HepG2 (cell line): ENCODE data around the gene NOS1. TPM values are rescaled to one million over a fixed set of nuclear protein-coding genes. Genes with fewer than 3 reads are reported as not detected.
"Not testable (repeated sequence)": the region's sequence is repeated elsewhere in the genome, so short reads cannot be mapped to it uniquely, and the experiment has no call there.

Experiments
- ATAC-seq: fragments of 200-7000 bp; cut with Tn5 transposase; 3 replicates; pipeline ENCODE4 v1.9.1; 2020; ENCODE audit warnings: mild to moderate bottlenecking, moderate library complexity
- BruUV-seq: library from RNA; stranded (reverse); fragments of 400-500 nt; replicated peaks from 2 replicates; lab custom pipeline; 2021; lab: Mats Ljungman, UMichigan
- CTCF ChIA-PET: fragments of 300-600 bp; formaldehyde crosslinking; extraction: SDS; loops from one replicate; lab custom pipeline; 2021; ENCODE audit warnings: low total read pairs, inconsistent platforms, low intra/inter-chr PET ratio; lab: Yijun Ruan, JAX
- POLR2A ChIA-PET: fragments of 350-600 bp; sonication (Branson Sonifier 250); formaldehyde crosslinking; loops from one replicate; lab custom pipeline; 2020; ENCODE audit warnings: antibody characterized with exemption, inconsistent platforms; lab: Yijun Ruan, JAX
- DNase-seq: peaks from one replicate; pipeline ENCODE4 v3.0.0-alpha.2; 2015; ENCODE audit warnings: low spot score
- FAIRE-seq: peaks from 3 replicates; lab custom pipeline; 2011; peaks lifted over from hg19 to GRCh38; lab: Jason Lieb, UNC
- H2AFZ ChIP-seq: one replicate; pipeline ENCODE4 v1.6.1; 2011; ENCODE audit warnings: low read length, inconsistent platforms
- H3K27ac ChIP-seq: fragments of 300-600 bp; 3 replicates; pipeline ENCODE4 v1.8.0; 2011; ENCODE audit warnings: mixed run types, mild to moderate bottlenecking, mixed read lengths, low read length, inconsistent platforms; ENCODE audit not compliant: insufficient read depth; ENCODE audit errors: extremely low read length
- H3K27me3 ChIP-seq, 2 experiments: fragments of 200-600 bp in 1 of 2; 2 replicates in 1 of 2; 3 replicates in 1 of 2; pipeline versions ENCODE4 v1.6.0 to v1.8.0; 2011; ENCODE audit warnings: low read length in 2 of 2, mild to moderate bottlenecking in 2 of 2, moderate library complexity in 2 of 2, inconsistent platforms in 1 of 2; ENCODE audit not compliant: insufficient read depth in 2 of 2, control insufficient read depth in 1 of 2
- H3K36me3 ChIP-seq, 2 experiments: fragments of 200-600 bp in 1 of 2; replicated peaks in 1 of 2; 2 replicates in 1 of 2; 3 replicates in 1 of 2; pipeline versions ENCODE4 v1.5.1 to v1.8.0; 2011; ENCODE audit warnings: low read length in 2 of 2, inconsistent platforms in 1 of 2; ENCODE audit not compliant: insufficient read depth in 2 of 2, control insufficient read depth in 1 of 2
- H3K4me1 ChIP-seq: 2 replicates; pipeline ENCODE4 v1.5.1; 2012; ENCODE audit warnings: low read length, inconsistent platforms; ENCODE audit not compliant: insufficient read depth
- H3K4me2 ChIP-seq: 2 replicates; pipeline ENCODE4 v1.6.0; 2011; ENCODE audit warnings: low read depth, low read length, inconsistent platforms
- H3K4me3 ChIP-seq, 3 experiments: fragments of 200-600 bp in 1 of 3; sonication (generic), shearing (Covaris generic) in 1 of 3; replicated peaks in 1 of 3; 2 replicates each; pipeline ENCODE4 v1.5.1; 2011 to 2016; ENCODE audit warnings: low read length in 3 of 3, inconsistent platforms in 2 of 3, low read depth in 2 of 3, mild to moderate bottlenecking in 2 of 3, control low read depth in 1 of 3, mixed read lengths in 1 of 3; ENCODE audit not compliant: insufficient read depth in 1 of 3
- H3K79me2 ChIP-seq: one replicate; pipeline ENCODE4 v1.6.1; 2011; ENCODE audit warnings: low read length, inconsistent platforms; ENCODE audit not compliant: insufficient read depth
- H3K9ac ChIP-seq: 2 replicates; pipeline ENCODE4 v1.6.0; 2011; ENCODE audit warnings: mild to moderate bottlenecking, low read depth, low read length, inconsistent platforms; ENCODE audit not compliant: insufficient read depth
- H3K9me3 ChIP-seq: 2 replicates; pipeline ENCODE4 v1.5.1; 2012; ENCODE audit warnings: mild to moderate bottlenecking, low read length
- H4K20me1 ChIP-seq: 2 replicates; pipeline ENCODE4 v1.6.0; 2011; ENCODE audit warnings: inconsistent platforms, mild to moderate bottlenecking, low read length, moderate library complexity; ENCODE audit not compliant: insufficient read depth
- FOXK1 ChIP-seq: sonication (generic); formaldehyde crosslinking; IDR thresholded peaks from 2 replicates; pipeline ENCODE4 v1.4.0; 2020; ENCODE audit warnings: low read depth, missing genetic modification reagents, borderline replicate concordance
- ISL2 ChIP-seq: sonication (generic); formaldehyde crosslinking; IDR thresholded peaks from 2 replicates; pipeline ENCODE4 v1.5.0; 2020; ENCODE audit warnings: missing genetic modification reagents
- MTA3 ChIP-seq: sonication (generic); formaldehyde crosslinking; IDR thresholded peaks from 2 replicates; pipeline ENCODE4 v1.4.0; 2020; ENCODE audit warnings: missing genetic modification reagents
- TEAD2 ChIP-seq: sonication (generic); formaldehyde crosslinking; IDR thresholded peaks from 2 replicates; pipeline ENCODE4 v1.9.0; 2021; ENCODE audit warnings: missing genetic modification reagents
- TEAD3 ChIP-seq: optimal IDR thresholded peaks from 2 replicates; pipeline ENCODE3; 2016; ENCODE audit warnings: borderline replicate concordance
- TRIM22 ChIP-seq: fragments of 450-650 bp; IDR thresholded peaks from 2 replicates; pipeline ENCODE4 v1.6.1; 2017
- ZSCAN25 ChIP-seq: sonication (generic); formaldehyde crosslinking; IDR thresholded peaks from 2 replicates; pipeline ENCODE4 v1.8.0; 2022; ENCODE audit warnings: mild to moderate bottlenecking, missing genetic modification reagents
- in situ Hi-C: cut with HindIII; loops from 2 replicates; pipeline ENCODE4 v1.10.0; 2017; ENCODE audit warnings: low pct_unique_long_range_greater_than_20kb; ENCODE audit not compliant: extremely low pct_ligation_motif_present
- intact Hi-C: fragments of 100-400 bp; cut with micrococcal nuclease; formaldehyde crosslinking; loops from one replicate; pipeline ENCODE4 v1.10.0; 2022; ENCODE audit not compliant: unreplicated experiment
- polyA plus RNA-seq, 8 experiments: library from polyadenylated mRNA; depleted of rRNA in 3 of 8; stranded (reverse) in 7 of 8; unstranded in 1 of 8; fragments of >200 nt; fragmentation: Illumina TruSeq in 4 of 8; extraction: Trizol in 4 of 8; gene quantifications; 2 replicates each; pipeline versions ENCODE4 v1.2.1 to v1.2.3, GENCODE V29; 2011 to 2016; ENCODE audit warnings: low read depth in 4 of 8, missing spikeins in 1 of 8, mixed read lengths in 1 of 8; ENCODE audit not compliant: insufficient read depth in 1 of 8
- total RNA-seq, 5 experiments: library from RNA; depleted of rRNA; stranded (reverse); fragments of >200 nt; fragmentation: Illumina TruSeq; extraction: Trizol; gene quantifications; 2 replicates each; pipeline ENCODE4 v1.2.3, GENCODE V29; 2016; ENCODE audit warnings: low read depth in 1 of 5

The NOS1 gene
- total and polyA plus RNA-seq, 2 of the 13 experiments (the other 11 are each of a cell fraction or from before 2014, with no cell fraction given) = not detected

GRCh38 chr12:117398482-117398881 lies 37.1 kb upstream of the NOS1 start:
- in situ Hi-C loops, H3K4me1 ChIP-seq, H3K27me3 ChIP-seq, H4K20me1 ChIP-seq, H3K9ac ChIP-seq, POLR2A ChIA-PET, CTCF ChIA-PET, H3K9me3 ChIP-seq, H3K79me2 ChIP-seq, BruUV-seq, H3K4me3 ChIP-seq, FAIRE-seq, H2AFZ ChIP-seq, H3K27ac ChIP-seq, ATAC-seq, DNase-seq, H3K4me2 ChIP-seq, H3K36me3 ChIP-seq, intact Hi-C loops: not testable (repeated sequence)

GRCh38 chr12:117395766-117396165 lies 34.3 kb upstream of the NOS1 start:
- H3K27me3 ChIP-seq = no peaks in the 10 kb centered on the region; a peak in 1 of 5 replicates
- no peak overlapping the region for H3K4me2 ChIP-seq
- H2AFZ ChIP-seq = no peak overlapping the region
- no peak for ATAC-seq
- TF ChIP-seq ISL2 (CRISPR knock-in tag) (no peak), TRIM22 (0 out of 2 replicates have a peak, but pooled peaks have one; percentile 43), FOXK1 (CRISPR knock-in tag) (no peak), MTA3 (CRISPR knock-in tag) (no peak), TEAD3 (no peak), ZSCAN25 (CRISPR knock-in tag) (no peak), TEAD2 (no peak)
- H3K4me1 ChIP-seq = no peaks in the 10 kb centered on the region
- BruUV-seq = no TSS peak
- ChIA-PET POLR2A (no interaction called here), CTCF (no interaction called here)
- no peak overlapping the region for H3K4me3 ChIP-seq
- no peaks in the 10 kb centered on the region for H3K9me3 ChIP-seq
- no peak for FAIRE-seq
- no peak overlapping the region for H3K9ac ChIP-seq
- in situ Hi-C loops = no loop called here
- intact Hi-C loops = no loop called here
- H3K36me3 ChIP-seq = no peaks in the 10 kb centered on the region
- H3K79me2 ChIP-seq = no peaks in the 10 kb centered on the region
- DNase-seq = no peak
- no peak overlapping the region for H3K27ac ChIP-seq
- H4K20me1 ChIP-seq = no peaks in the 10 kb centered on the region
